GM21515 (cell line): ENCODE data around the gene SRSF4.
"Not testable (repeated sequence)": the region's sequence is repeated elsewhere in the genome, so short reads cannot be mapped to it uniquely, and the experiment has no call there.

Experiments
- ATAC-seq: cut with Tn5 transposase; IDR thresholded peaks from one replicate; pipeline ENCODE4 v1.9.1; 2021; ENCODE audit not compliant: unreplicated experiment

The SRSF4 gene

GRCh38 chr1:29181413-29182225 is at the start of gene SRSF4:
SRSF4 (minus strand) TSS chr1:29181900; CDS start chr1:29181752, 148 bp downstream.
- peak; percentile 87 for ATAC-seq

- ATAC-seq, result peak; percentile 79
Observed at GRCh38 chr1:29230553-29231378, 49.1 kb upstream of the SRSF4 start, which contains the start of gene MECR. MECR (minus strand) TSS chr1:29230934; CDS start chr1:29230906, 28 bp downstream.

- no peak for ATAC-seq
Observed at GRCh38 chr1:29230204-29230552, 48.5 kb upstream of the SRSF4 start.

- no peak for ATAC-seq
Observed at GRCh38 chr1:29227511-29227910, 45.8 kb upstream of the SRSF4 start.

- no peak for ATAC-seq
Observed at GRCh38 chr1:29225361-29225760, 43.7 kb upstream of the SRSF4 start.

- ATAC-seq, result no peak
Observed at GRCh38 chr1:29224356-29224837, 42.7 kb upstream of the SRSF4 start.

GRCh38 chr1:29223521-29223920 is 41.8 kb upstream of the SRSF4 start:
- ATAC-seq, result no peak

GRCh38 chr1:29222686-29223085 is 41.0 kb upstream of the SRSF4 start:
- ATAC-seq, result no peak

GRCh38 chr1:29222260-29222659 is 40.6 kb upstream of the SRSF4 start:
- not testable (repeated sequence) for ATAC-seq

- ATAC-seq, result no peak
Observed at GRCh38 chr1:29221296-29221695, 39.6 kb upstream of the SRSF4 start.

GRCh38 chr1:29218223-29218622 is 36.5 kb upstream of the SRSF4 start:
- ATAC-seq, result no peak

- no peak for ATAC-seq
Observed at GRCh38 chr1:29217633-29218032, 35.9 kb upstream of the SRSF4 start.

GRCh38 chr1:29213055-29213454 is 31.4 kb upstream of the SRSF4 start:
- no peak for ATAC-seq

- no peak for ATAC-seq
Observed at GRCh38 chr1:29211086-29212030, 29.7 kb upstream of the SRSF4 start.

GRCh38 chr1:29210278-29211085 is 28.8 kb upstream of the SRSF4 start:
- no peak for ATAC-seq

GRCh38 chr1:29209173-29209572 is 27.5 kb upstream of the SRSF4 start:
- ATAC-seq, result no peak

- ATAC-seq, result no peak
Observed at GRCh38 chr1:29208442-29208841, 26.7 kb upstream of the SRSF4 start.

- no peak for ATAC-seq
Observed at GRCh38 chr1:29202584-29203340, 21.1 kb upstream of the SRSF4 start.

GRCh38 chr1:29202053-29202452 is 20.4 kb upstream of the SRSF4 start:
- no peak for ATAC-seq
